Measurements from ENCODE around the gene GAS6.

DNA sequence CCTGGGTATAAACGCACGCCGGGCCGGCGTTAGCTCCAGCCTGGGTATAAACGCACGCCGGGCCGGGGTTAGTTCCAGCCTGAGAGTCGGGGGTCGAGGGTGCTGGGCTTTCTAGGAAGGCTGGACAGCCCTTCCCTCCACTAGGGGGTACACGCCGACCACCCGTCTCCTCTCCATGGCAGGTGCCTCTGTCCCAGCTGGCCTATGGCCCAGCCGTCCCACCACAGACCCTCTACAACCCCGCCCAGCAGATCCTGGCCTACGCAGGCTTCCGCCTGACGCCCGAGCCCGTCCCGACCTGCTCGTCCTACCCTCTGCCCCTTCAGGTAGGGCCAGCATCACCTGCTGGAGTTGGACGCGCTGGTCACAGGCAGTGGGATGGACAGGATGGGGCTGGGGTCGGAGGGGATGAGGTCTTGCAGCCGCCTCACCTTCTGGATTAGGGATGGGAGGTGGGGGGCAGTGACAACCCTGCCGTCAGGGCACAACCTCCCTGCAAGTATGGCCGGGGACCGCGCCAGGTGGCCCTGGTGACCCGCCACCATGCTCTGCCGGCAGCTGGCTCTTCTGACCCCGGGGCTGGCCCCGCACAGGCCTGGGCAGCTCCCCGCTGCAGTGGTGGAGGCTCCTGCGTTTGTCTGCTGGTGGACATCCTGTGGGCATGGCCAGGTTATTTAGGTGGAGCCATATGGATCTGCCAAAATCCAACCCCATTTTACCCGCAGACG lies 59.0 kb downstream of the GAS6 start:
- TF ChIP-seq, protein P1, sequence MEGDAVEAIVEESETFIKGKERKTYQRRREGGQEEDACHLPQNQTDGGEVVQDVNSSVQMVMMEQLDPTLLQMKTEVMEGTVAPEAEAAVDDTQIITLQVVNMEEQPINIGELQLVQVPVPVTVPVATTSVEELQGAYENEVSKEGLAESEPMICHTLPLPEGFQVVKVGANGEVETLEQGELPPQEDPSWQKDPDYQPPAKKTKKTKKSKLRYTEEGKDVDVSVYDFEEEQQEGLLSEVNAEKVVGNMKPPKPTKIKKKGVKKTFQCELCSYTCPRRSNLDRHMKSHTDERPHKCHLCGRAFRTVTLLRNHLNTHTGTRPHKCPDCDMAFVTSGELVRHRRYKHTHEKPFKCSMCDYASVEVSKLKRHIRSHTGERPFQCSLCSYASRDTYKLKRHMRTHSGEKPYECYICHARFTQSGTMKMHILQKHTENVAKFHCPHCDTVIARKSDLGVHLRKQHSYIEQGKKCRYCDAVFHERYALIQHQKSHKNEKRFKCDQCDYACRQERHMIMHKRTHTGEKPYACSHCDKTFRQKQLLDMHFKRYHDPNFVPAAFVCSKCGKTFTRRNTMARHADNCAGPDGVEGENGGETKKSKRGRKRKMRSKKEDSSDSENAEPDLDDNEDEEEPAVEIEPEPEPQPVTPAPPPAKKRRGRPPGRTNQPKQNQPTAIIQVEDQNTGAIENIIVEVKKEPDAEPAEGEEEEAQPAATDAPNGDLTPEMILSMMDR (IDR thresholded peaks at IDR 0.05; ENCODE audit: low read depth, low read length) = no peak
- no peak for TF ChIP-seq EZH2phosphoT487 (IDR thresholded peaks at IDR 0.05; ENCODE audit: low read depth)

All from OCI-LY3 (cell line).